AG09319 (cell line): ENCODE results near the gene MECR.

Source experiments
- DNase-seq: peaks from one replicate; pipeline ENCODE4 v3.0.0-alpha.2; 2010; ENCODE audit warnings: low read depth; ENCODE audit errors: extremely low read depth
- CTCF ChIP-seq: IDR thresholded peaks from 2 replicates; pipeline ENCODE4 v1.5.1; 2011; ENCODE audit warnings: low read depth, mild to moderate bottlenecking, inconsistent platforms, low read length, moderate library complexity

The MECR gene

GRCh38 chr1:29271724-29272123 lies 41.0 kb upstream of the MECR start:
- peak; percentile 35 for DNase-seq
- TF ChIP-seq CTCF, result no peak

- no peak for TF ChIP-seq CTCF
- no peak for DNase-seq
Measured at GRCh38 chr1:29270929-29271521, 40.3 kb upstream of the MECR start.

GRCh38 chr1:29269382-29269781 lies 38.6 kb upstream of the MECR start:
- TF ChIP-seq CTCF, result no peak

GRCh38 chr1:29267321-29268070 lies 36.8 kb upstream of the MECR start:
- no peak for TF ChIP-seq CTCF
- no peak for DNase-seq

More at GRCh38 chr1:29269382-29269781, 38.6 kb upstream of the MECR start:
- no peak for DNase-seq

GRCh38 chr1:29266912-29267311 lies 36.2 kb upstream of the MECR start:
- TF ChIP-seq CTCF, result no peak
- no peak for DNase-seq

- no peak for TF ChIP-seq CTCF
- DNase-seq, result no peak
Measured at GRCh38 chr1:29264773-29265389, 34.1 kb upstream of the MECR start.

GRCh38 chr1:29260531-29260930 lies 29.8 kb upstream of the MECR start:
- no peak for TF ChIP-seq CTCF
- DNase-seq, result no peak
